CD4-positive, alpha-beta T cell (primary cell): ENCODE measurements around the gene TUBB1. TPM values are rescaled to one million over a fixed set of nuclear protein-coding genes. Genes with fewer than 3 reads are reported as not detected.
A peak's percentile ranks its signal among the peaks of the same experiment; 100 is the strongest.

Experiments used
- ATAC-seq: fragments of 200-7000 bp; cut with Tn5 transposase; one replicate; pipeline ENCODE4 v1.10.0; 2022; ENCODE audit warnings: mild to moderate bottlenecking; ENCODE audit not compliant: poor library complexity
- CTCF ChIA-PET: fragments of 350-600 bp; sonication (Branson Sonifier 250); formaldehyde crosslinking; loops from one replicate; lab custom pipeline; 2021; ENCODE audit warnings: antibody characterized with exemption, inconsistent platforms; lab: Charles Lee
- POLR2A ChIA-PET: fragments of 350-600 bp; sonication (Branson Sonifier 250); formaldehyde crosslinking; loops from one replicate; lab custom pipeline; 2021; ENCODE audit warnings: antibody characterized with exemption, inconsistent platforms; lab: Charles Lee
- DNase-seq, 14 experiments: peaks; one replicate each; pipeline ENCODE4 v3.0.0-alpha.2; 2013 to 2020; ENCODE audit warnings: mixed read lengths in 2 of 14
- H3K27ac ChIP-seq, 2 donors: one replicate each; pipeline versions ENCODE4 v1.5.1 to v1.7.0; 2013; ENCODE audit warnings: low read length in 2 of 2, low read depth in 1 of 2, mild to moderate bottlenecking in 1 of 2
- H3K27me3 ChIP-seq, 2 experiments: 1 replicate in 1 of 2; 2 replicates in 1 of 2; pipeline versions ENCODE4 v1.6.1 to v1.7.0; 2013; ENCODE audit warnings: low read length in 2 of 2, control low read depth in 1 of 2, mild to moderate bottlenecking in 1 of 2, moderate library complexity in 1 of 2; ENCODE audit not compliant: insufficient read depth in 2 of 2, control insufficient read depth in 1 of 2
- H3K36me3 ChIP-seq: one replicate; pipeline ENCODE4 v1.6.1; 2013; ENCODE audit warnings: low read length, control low read depth; ENCODE audit not compliant: insufficient read depth
- H3K4me1 ChIP-seq: one replicate; pipeline ENCODE4 v1.6.1; 2013; ENCODE audit warnings: low read length, control low read depth; ENCODE audit not compliant: insufficient read depth
- H3K4me3 ChIP-seq: one replicate; pipeline ENCODE4 v1.5.1; 2013; ENCODE audit warnings: mild to moderate bottlenecking, low read length, moderate library complexity
- H3K9me3 ChIP-seq, 2 experiments: 1 replicate in 1 of 2; 2 replicates in 1 of 2; pipeline versions ENCODE4 v1.6.1 to v1.7.0; 2013; ENCODE audit warnings: low read length in 2 of 2, mild to moderate bottlenecking in 2 of 2, control low read depth in 1 of 2, moderate library complexity in 1 of 2; ENCODE audit not compliant: control insufficient read depth in 1 of 2, insufficient read depth in 1 of 2
- H3K27ac Mint-ChIP-seq: one replicate; pipeline ENCODE4 v1.8.0; 2020; ENCODE audit warnings: mixed read lengths
- H3K27me3 Mint-ChIP-seq: one replicate; pipeline ENCODE4 v1.8.0; 2021; ENCODE audit warnings: mixed read lengths
- H3K36me3 Mint-ChIP-seq: one replicate; pipeline ENCODE4 v1.8.0; 2021; ENCODE audit warnings: low read depth, mixed read lengths
- H3K4me1 Mint-ChIP-seq: one replicate; pipeline ENCODE4 v1.8.0; 2021; ENCODE audit warnings: low read depth, mixed read lengths
- H3K4me3 Mint-ChIP-seq: one replicate; pipeline ENCODE4 v1.8.0; 2020; ENCODE audit warnings: mild to moderate bottlenecking, mixed read lengths
- H3K9me3 Mint-ChIP-seq: one replicate; pipeline ENCODE4 v1.8.0; 2020; ENCODE audit warnings: mixed read lengths
- CTCF ChIP-seq: fragments of 200-600 bp; IDR thresholded peaks from one replicate; pipeline ENCODE4 v1.8.0; 2022; ENCODE audit warnings: antibody characterized with exemption, mild to moderate bottlenecking
- intact Hi-C, 2 experiments: fragments of 100-400 bp; cut with DNase I in 1 of 2; cut with micrococcal nuclease in 1 of 2; formaldehyde crosslinking; loops; one replicate each; pipeline versions ENCODE4 v1.15.1 to v1.9.0; 2023 to 2025; cut with DNase I, micrococcal nuclease
- total RNA-seq, 174 experiments: library from RNA in 2 of 174; stranded (reverse) in 2 of 174; gene quantifications; one replicate each; pipeline ENCODE4 v1.2.3 and lab custom pipeline; 2021 to 2026

Gene TUBB1
- total RNA-seq, 2 experiments from 2014 or later, result 0.11 to 0.17 TPM

GRCh38 chr20:59027741-59028320 lies 8.6 kb downstream of the TUBB1 start:
- Histone ChIP-seq H3K4me1 (peaks cover 35% of the 10 kb centered on the region), H3K27me3 (no peaks in the 10 kb centered on the region), H3K4me3 (no peak overlapping the region), H3K36me3 (peaks cover 70% of the 10 kb centered on the region), H3K27ac (no peak overlapping the region), H3K9me3 (no peaks in the 10 kb centered on the region)
- intact Hi-C loops, result no loop called here
- H3K27ac Mint-ChIP-seq, result no peak overlapping the region
- ChIA-PET POLR2A (interaction anchor here (0.7 kb wide), 3 partner anchors 11 to 130 kb away, joined by 3 to 4 read pairs (median 3); no protein-coding TSS in a partner anchor), CTCF (no interaction called here)
- no peak for TF ChIP-seq CTCF
- DNase-seq, result no peak
- H3K4me1 Mint-ChIP-seq, result peaks cover 75% of the 10 kb centered on the region
- H3K9me3 Mint-ChIP-seq, result no peaks in the 10 kb centered on the region
- H3K27me3 Mint-ChIP-seq, result no peaks in the 10 kb centered on the region
- peaks cover 96% of the 10 kb centered on the region for H3K36me3 Mint-ChIP-seq
- ATAC-seq, result no peak
- no peak overlapping the region for H3K4me3 Mint-ChIP-seq

- Mint-ChIP-seq H3K27ac (peak overlapping the region; percentile 87), H3K4me1 (peaks cover 77% of the 10 kb centered on the region), H3K4me3 (peak overlapping the region; percentile 7), H3K36me3 (peaks cover 90% of the 10 kb centered on the region), H3K27me3 (no peaks in the 10 kb centered on the region), H3K9me3 (no peaks in the 10 kb centered on the region)
- no peak for TF ChIP-seq CTCF
- H3K4me1 ChIP-seq, result peaks cover 36% of the 10 kb centered on the region
- ATAC-seq (no peak), DNase-seq (no peak)
- no peak overlapping the region for H3K4me3 ChIP-seq
- intact Hi-C loops, result no loop called here
- H3K27me3 ChIP-seq, result no peaks in the 10 kb centered on the region
- CTCF ChIA-PET, result interaction anchor here (0.8 kb wide), 1 partner anchor 20 kb away, joined by 3 read pairs; no protein-coding TSS in a partner anchor
- H3K9me3 ChIP-seq, result no peaks in the 10 kb centered on the region
- peaks cover 65% of the 10 kb centered on the region for H3K36me3 ChIP-seq
- POLR2A ChIA-PET, result interaction anchor here (0.7 to 0.8 kb wide), 3 partner anchors 12 to 139 kb away, joined by 3 to 4 read pairs (median 3); no protein-coding TSS in a partner anchor
- H3K27ac ChIP-seq, result no peak overlapping the region
Measured at GRCh38 chr20:59028812-59029211, 9.6 kb downstream of the TUBB1 start.

- Histone ChIP-seq H3K36me3 (peaks cover 60% of the 10 kb centered on the region), H3K27ac (peak overlapping the region in 1 of 2 donors; percentile 47), H3K27me3 (no peaks in the 10 kb centered on the region), H3K4me1 (peaks cover 36% of the 10 kb centered on the region), H3K9me3 (no peaks in the 10 kb centered on the region), H3K4me3 (peak overlapping the region; percentile 76)
- intact Hi-C loops, result loop anchor here (1.0 to 5.0 kb wide), 5 partner anchors 22 to 644 kb away; partner anchors contain the start of genes NELFCD (in 1 of the 2) and VAPB (in 1 of the 2)
- H3K9me3 Mint-ChIP-seq, result no peaks in the 10 kb centered on the region
- peak overlapping the region; percentile 87 for H3K27ac Mint-ChIP-seq
- no peaks in the 10 kb centered on the region for H3K27me3 Mint-ChIP-seq
- ATAC-seq (no peak), DNase-seq (peak in 1 of 14 experiments; percentile 23)
- CTCF ChIA-PET, result interaction anchor here (0.8 to 2.0 kb wide), 6 partner anchors 16 to 177 kb away, joined by 3 to 4 read pairs (median 4); no protein-coding TSS in a partner anchor
- H3K36me3 Mint-ChIP-seq, result peaks cover 88% of the 10 kb centered on the region
- TF ChIP-seq CTCF, result no peak
- POLR2A ChIA-PET, result interaction anchor here (0.6 to 4.1 kb wide), 17 partner anchors 11 to 407 kb away, joined by 3 to 67 read pairs (median 11); partner anchors contain the start of genes PRELID3B, STX16, TUBB1 and ZNF831
- H3K4me1 Mint-ChIP-seq, result peaks cover 66% of the 10 kb centered on the region
- peak overlapping the region; percentile 97 for H3K4me3 Mint-ChIP-seq
Measured at GRCh38 chr20:59030911-59031563, 11.8 kb downstream of the TUBB1 start.
